PC-9 (cell line): ENCODE measurements around the gene FOXC1.

ENCODE experiments used
- CTCF ChIP-seq: fragments of 200-600 bp; sonication (generic); conservative IDR thresholded peaks from 2 replicates; pipeline ENCODE4 v1.6.1; 2017; ENCODE audit warnings: mixed run types, antibody characterized with exemption, mild to moderate bottlenecking, moderate library complexity
- EZH2 ChIP-seq: fragments of 200-600 bp; sonication (generic); IDR thresholded peaks from 2 replicates; pipeline ENCODE4 v1.8.0; 2017; ENCODE audit warnings: antibody characterized with exemption, low read depth

GRCh38 chr6:1577896-1578745 lies 31.6 kb upstream of the FOXC1 start:
- TF ChIP-seq CTCF (no peak), EZH2 (no peak)
